K562 (cell line): Measurements from ENCODE around the gene ZCCHC3. TPM values are rescaled to one million over a fixed set of nuclear protein-coding genes. Genes with fewer than 3 reads are reported as not detected.

Experiments used
- ATF7 ChIP-seq: fragments of 450-650 bp; IDR thresholded peaks from 2 replicates; pipeline ENCODE4 v1.7.1; 2014; ENCODE audit warnings: mild to moderate bottlenecking, moderate library complexity
- CBFB ChIP-seq: sonication (generic); formaldehyde crosslinking; IDR thresholded peaks from 2 replicates; pipeline ENCODE4 v1.4.0; 2020; ENCODE audit warnings: mild to moderate bottlenecking, missing genetic modification reagents
- CLOCK ChIP-seq: fragments of 250-450 bp; sonication (Bioruptor Pico); IDR thresholded peaks from 2 replicates; pipeline ENCODE4 v1.4.0; 2020; ENCODE audit warnings: mild to moderate bottlenecking, moderate library complexity, borderline replicate concordance
- CREB3L1 ChIP-seq: fragments of 450-650 bp; IDR thresholded peaks from 2 replicates; pipeline ENCODE4 v1.6.1; 2014; ENCODE audit warnings: low read depth, mild to moderate bottlenecking, moderate library complexity, borderline replicate concordance
- CREM ChIP-seq: IDR thresholded peaks from 2 replicates; pipeline ENCODE4 v1.6.1; 2014; ENCODE audit warnings: antibody characterized with exemption, low read depth
- DMBX1 ChIP-seq: fragments of 250-450 bp; sonication (Bioruptor Pico); IDR thresholded peaks from 2 replicates; pipeline ENCODE4 v1.8.0; 2022; ENCODE audit warnings: inconsistent platforms, mild to moderate bottlenecking, moderate library complexity, borderline replicate concordance
- GATAD2A ChIP-seq: fragments of 450-650 bp; IDR thresholded peaks from 2 replicates; pipeline ENCODE4 v1.6.1; 2017
- KAT7 ChIP-seq: sonication (generic); formaldehyde crosslinking; IDR thresholded peaks from 2 replicates; pipeline ENCODE4 v1.8.0; 2022; ENCODE audit warnings: missing genetic modification reagents, mild to moderate bottlenecking, borderline replicate concordance
- MEIS2 ChIP-seq: fragments of 450-650 bp; IDR thresholded peaks from 2 replicates; pipeline ENCODE4 v1.6.1; 2014; ENCODE audit warnings: mild to moderate bottlenecking; ENCODE audit not compliant: partially characterized antibody
- NCOA1 ChIP-seq: fragments of 450-650 bp; IDR thresholded peaks from 2 replicates; pipeline ENCODE4 v1.6.1; 2016; ENCODE audit warnings: low read depth
- SAP30 ChIP-seq: fragments of 200-600 bp; sonication (generic); IDR thresholded peaks from 2 replicates; pipeline ENCODE4 v1.6.1; 2012; ENCODE audit warnings: borderline replicate concordance, low read depth, mild to moderate bottlenecking, moderate library complexity, low read length, control low read depth, inconsistent platforms; ENCODE audit not compliant: insufficient read depth, poor library complexity, severe bottlenecking
- SIRT6 ChIP-seq: IDR thresholded peaks from one replicate; pipeline ENCODE4 v1.6.1; 2012; ENCODE audit warnings: low read depth, mild to moderate bottlenecking, control low read depth, inconsistent platforms, low read length, moderate library complexity
- SMAD1 ChIP-seq: fragments of 150-350 bp; IDR thresholded peaks from 2 replicates; pipeline ENCODE4 v1.6.1; 2014; ENCODE audit warnings: low read length, low read depth; ENCODE audit not compliant: partially characterized antibody
- SP1 ChIP-seq: sonication (generic); formaldehyde crosslinking; IDR thresholded peaks from 2 replicates; pipeline ENCODE4 v1.8.1; 2022; ENCODE audit warnings: mild to moderate bottlenecking, missing genetic modification reagents
- SRSF3 ChIP-seq: fragments of 200-400 bp; formaldehyde crosslinking; IDR thresholded peaks from 2 replicates; pipeline ENCODE4 v1.6.1; 2016; ENCODE audit warnings: mild to moderate bottlenecking, low read length, moderate library complexity; ENCODE audit not compliant: insufficient read depth
- TCF7 ChIP-seq: sonication (generic); IDR thresholded peaks from 2 replicates; pipeline ENCODE4 v1.6.1; 2016; ENCODE audit warnings: antibody characterized with exemption, borderline replicate concordance
- VEZF1 ChIP-seq: fragments of 200-800 bp; sonication (Bioruptor generic); IDR thresholded peaks from 2 replicates; pipeline ENCODE4 v1.6.1; 2017; ENCODE audit warnings: missing genetic modification characterization, missing compliant biosample characterization
- ZNF224 ChIP-seq: sonication (generic); formaldehyde crosslinking; IDR thresholded peaks from 2 replicates; pipeline ENCODE4 v1.8.0; 2022; ENCODE audit warnings: mild to moderate bottlenecking, missing genetic modification reagents
- ZNF695 ChIP-seq: fragments of 450-650 bp; formaldehyde crosslinking; IDR thresholded peaks from 2 replicates; pipeline ENCODE4 v1.4.0; 2020; ENCODE audit warnings: mild to moderate bottlenecking, moderate library complexity
- polyA plus RNA-seq, 8 experiments: library from polyadenylated mRNA; depleted of rRNA in 4 of 8; stranded (reverse) in 5 of 8; unstranded in 3 of 8; fragments of >200 nt; fragmentation: Nextera tagmentation in 2 of 8; fragmentation: Illumina TruSeq in 1 of 8; extraction: Ambion mirVana in 2 of 8; extraction: Trizol in 1 of 8; gene quantifications; 2 replicates each; pipeline versions ENCODE4 v1.2.1 to v1.2.3, GENCODE V29; 2011 to 2014; ENCODE audit warnings: inconsistent platforms in 1 of 8, missing spikeins in 1 of 8
- total RNA-seq, 7 experiments: library from RNA; depleted of rRNA in 6 of 7; stranded (reverse); fragments of >200 nt in 6 of 7; fragmentation: Illumina TruSeq in 2 of 7; extraction: Trizol in 2 of 7; gene quantifications; 2 replicates each; pipeline versions ENCODE4 v1.2.1 to v1.2.3, GENCODE V29; 2011 to 2021; ENCODE audit warnings: low replicate concordance in 1 of 7
- TF ChIP-seq, protein P1 (sequence below): fragments of 450-650 bp; conservative IDR thresholded peaks from 2 replicates; pipeline ENCODE4 v1.6.1; 2016; ENCODE audit warnings: missing genetic modification characterization, low read depth, mild to moderate bottlenecking, control low read depth, missing compliant biosample characterization

ZCCHC3 gene
- total and polyA plus RNA-seq, 9 of the 15 experiments (the other 6 are each of a cell fraction or from before 2014, with no cell fraction given): 2.8 to 23.3 (median 16.5) TPM

DNA sequence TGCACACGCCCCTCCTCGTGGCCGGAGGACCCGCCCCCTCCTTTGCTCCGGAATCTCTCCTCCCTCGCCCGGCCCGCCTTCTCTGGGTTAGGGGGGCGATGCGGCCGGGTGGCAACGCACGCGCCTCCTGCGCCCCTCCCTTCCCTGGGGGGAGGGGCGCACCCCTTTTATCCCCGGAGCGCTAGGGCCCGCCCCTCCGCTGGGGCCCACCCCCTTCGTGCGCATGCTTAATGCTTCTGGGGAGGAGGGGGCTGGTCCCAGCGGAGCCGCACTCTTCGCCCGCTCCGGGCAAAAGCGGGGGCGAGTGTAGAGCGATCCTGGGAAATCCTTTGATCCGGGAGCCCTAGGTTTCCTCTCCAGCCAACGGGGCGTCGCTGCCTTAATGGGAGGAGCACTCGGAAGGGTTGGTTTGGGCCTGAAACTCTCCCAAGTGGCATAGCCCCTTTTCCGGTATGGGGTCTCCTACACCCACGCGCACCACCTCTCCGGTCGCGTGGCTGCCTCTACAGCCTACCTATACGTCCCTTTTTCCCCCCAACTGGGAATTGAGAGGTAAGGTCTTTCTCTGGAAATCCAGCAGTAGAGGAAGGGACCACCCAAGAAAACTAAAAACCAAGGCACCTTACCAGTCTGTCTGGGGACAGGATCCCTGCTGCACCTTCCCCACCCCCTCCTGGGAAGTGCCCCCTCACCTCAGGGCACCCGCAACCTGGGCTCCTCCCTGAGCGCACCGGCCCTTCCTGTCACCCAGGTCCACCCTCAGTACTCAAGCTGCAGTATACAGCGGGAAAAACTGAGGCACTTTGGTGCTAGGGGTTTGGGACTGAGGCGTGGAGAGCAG, 30.0 kb downstream of the ZCCHC3 start (continued):
- TF ChIP-seq MEIS2: peak; percentile 12
- TF ChIP-seq GATAD2A: no peak
- TF ChIP-seq KAT7 (CRISPR knock-in tag): no peak
- TF ChIP-seq CLOCK (CRISPR knock-in tag): no peak
- no peak for TF ChIP-seq DMBX1
- TF ChIP-seq ZNF224 (CRISPR knock-in tag): no peak
- no peak for TF ChIP-seq NCOA1
- TF ChIP-seq, protein P1, sequence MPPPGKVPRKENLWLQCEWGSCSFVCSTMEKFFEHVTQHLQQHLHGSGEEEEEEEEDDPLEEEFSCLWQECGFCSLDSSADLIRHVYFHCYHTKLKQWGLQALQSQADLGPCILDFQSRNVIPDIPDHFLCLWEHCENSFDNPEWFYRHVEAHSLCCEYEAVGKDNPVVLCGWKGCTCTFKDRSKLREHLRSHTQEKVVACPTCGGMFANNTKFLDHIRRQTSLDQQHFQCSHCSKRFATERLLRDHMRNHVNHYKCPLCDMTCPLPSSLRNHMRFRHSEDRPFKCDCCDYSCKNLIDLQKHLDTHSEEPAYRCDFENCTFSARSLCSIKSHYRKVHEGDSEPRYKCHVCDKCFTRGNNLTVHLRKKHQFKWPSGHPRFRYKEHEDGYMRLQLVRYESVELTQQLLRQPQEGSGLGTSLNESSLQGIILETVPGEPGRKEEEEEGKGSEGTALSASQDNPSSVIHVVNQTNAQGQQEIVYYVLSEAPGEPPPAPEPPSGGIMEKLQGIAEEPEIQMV (tag): no peak
- TF ChIP-seq SP1 (CRISPR knock-in tag): peak; percentile 76
- TF ChIP-seq TCF7: 0 out of 2 replicates have a peak, but pooled peaks have one; percentile 66
- TF ChIP-seq SIRT6: no peak
- no peak for TF ChIP-seq ATF7
- no peak for TF ChIP-seq ZNF695 (CRISPR knock-in tag)
- no peak for TF ChIP-seq SRSF3
- no peak for TF ChIP-seq CBFB
- no peak for TF ChIP-seq SMAD1
- peak; percentile 35; the same call in 1 of the 2 replicates for TF ChIP-seq CREM
- TF ChIP-seq VEZF1: peak; percentile 97
- TF ChIP-seq CREB3L1: 0 out of 2 replicates have a peak, but pooled peaks have one; percentile 28
- TF ChIP-seq SAP30: peak; percentile 18
